GM23338 (cell line): ENCODE measurements around the gene ALG6. TPM values are rescaled to one million over a fixed set of nuclear protein-coding genes. Genes with fewer than 3 reads are reported as not detected.

Source experiments
- ATAC-seq: fragments of 200-7000 bp; cut with Tn5 transposase; 3 replicates; pipeline ENCODE4 v1.9.1; 2020
- DNase-seq: peaks from one replicate; pipeline ENCODE4 v3.0.0-alpha.2; 2015; ENCODE audit warnings: low spot score
- H2AFZ ChIP-seq: fragments of 200-600 bp; sonication (generic); 2 replicates; pipeline ENCODE4 v1.8.0; 2016; ENCODE audit warnings: antibody characterized with exemption, mild to moderate bottlenecking, moderate library complexity
- H3F3A ChIP-seq: fragments of 200-600 bp; sonication (generic); replicated peaks from 2 replicates; pipeline ENCODE4 v1.8.0; 2017; ENCODE audit warnings: antibody characterized with exemption, mixed run types, low read depth
- H3K27ac ChIP-seq: fragments of 200-600 bp; sonication (generic); 2 replicates; pipeline ENCODE4 v1.6.1; 2016; ENCODE audit warnings: low read depth
- H3K27me3 ChIP-seq: fragments of 200-600 bp; sonication (generic); 2 replicates; pipeline ENCODE4 v1.8.0; 2016; ENCODE audit warnings: mild to moderate bottlenecking, mixed run types, moderate library complexity; ENCODE audit not compliant: insufficient read depth
- H3K36me3 ChIP-seq: fragments of 200-600 bp; sonication (generic); 2 replicates; pipeline ENCODE4 v1.8.0; 2016; ENCODE audit warnings: mild to moderate bottlenecking; ENCODE audit not compliant: insufficient read depth
- H3K4me1 ChIP-seq: fragments of 200-600 bp; sonication (generic); 2 replicates; pipeline ENCODE4 v1.8.0; 2016; ENCODE audit warnings: mild to moderate bottlenecking, moderate library complexity; ENCODE audit not compliant: insufficient read depth
- H3K4me2 ChIP-seq: fragments of 200-600 bp; sonication (generic); 2 replicates; pipeline ENCODE4 v1.7.1; 2017; ENCODE audit warnings: mixed run types
- H3K4me3 ChIP-seq: fragments of 200-600 bp; sonication (generic); 2 replicates; pipeline ENCODE4 v1.6.1; 2016; ENCODE audit warnings: mixed run types
- H3K79me2 ChIP-seq: fragments of 200-600 bp; sonication (generic); replicated peaks from 2 replicates; pipeline ENCODE4 v1.8.0; 2017; ENCODE audit warnings: mild to moderate bottlenecking; ENCODE audit not compliant: insufficient read depth
- H3K9me2 ChIP-seq: fragments of 200-600 bp; sonication (generic); 2 replicates; pipeline ENCODE4 v1.8.0; 2017; ENCODE audit not compliant: insufficient read depth
- H4K20me1 ChIP-seq: fragments of 200-600 bp; sonication (generic); replicated peaks from 2 replicates; pipeline ENCODE4 v1.8.0; 2017; ENCODE audit warnings: mild to moderate bottlenecking; ENCODE audit not compliant: insufficient read depth
- H3K27ac Mint-ChIP-seq: 2 replicates; pipeline ENCODE4 v1.8.0; 2020; ENCODE audit warnings: inconsistent platforms, mild to moderate bottlenecking, moderate library complexity, mixed read lengths
- H3K27me3 Mint-ChIP-seq: 3 replicates; pipeline ENCODE4 v1.8.0; 2022; ENCODE audit warnings: low read depth, mild to moderate bottlenecking, moderate library complexity, mixed read lengths, inconsistent platforms; ENCODE audit not compliant: insufficient read depth, poor library complexity
- H3K36me3 Mint-ChIP-seq: 3 replicates; pipeline ENCODE4 v1.8.0; 2021; ENCODE audit warnings: low read depth, mild to moderate bottlenecking, inconsistent platforms, moderate library complexity, mixed read lengths
- H3K4me1 Mint-ChIP-seq: 3 replicates; pipeline ENCODE4 v1.8.0; 2020; ENCODE audit warnings: mild to moderate bottlenecking, inconsistent platforms, mixed read lengths
- H3K4me3 Mint-ChIP-seq: 3 replicates; pipeline ENCODE4 v1.8.0; 2021; ENCODE audit warnings: moderate library complexity, mild to moderate bottlenecking, inconsistent platforms, mixed read lengths
- H3K9me3 Mint-ChIP-seq: 3 replicates; pipeline ENCODE4 v1.8.0; 2020; ENCODE audit warnings: moderate library complexity, mild to moderate bottlenecking, inconsistent platforms, mixed read lengths
- EZH2 ChIP-seq: fragments of 200-600 bp; sonication (generic); IDR thresholded peaks from one replicate; pipeline ENCODE4 v1.8.0; 2017; ENCODE audit warnings: antibody characterized with exemption, mild to moderate bottlenecking, low read depth; ENCODE audit not compliant: unreplicated experiment
- JUNB ChIP-seq: IDR thresholded peaks from one replicate; pipeline ENCODE4 v1.6.1; 2016; ENCODE audit warnings: antibody characterized with exemption; ENCODE audit not compliant: unreplicated experiment
- NANOG ChIP-seq: IDR thresholded peaks from 2 replicates; pipeline ENCODE4 v1.6.1; 2016; ENCODE audit warnings: antibody characterized with exemption, borderline replicate concordance
- REST ChIP-seq: IDR thresholded peaks from one replicate; pipeline ENCODE4 v1.6.1; 2018; ENCODE audit warnings: antibody characterized with exemption; ENCODE audit not compliant: unreplicated experiment
- ZNF331 ChIP-seq: fragments of 250-450 bp; sonication (Bioruptor Pico); IDR thresholded peaks from 2 replicates; pipeline ENCODE4 v1.5.0; 2020; ENCODE audit warnings: low read depth, mild to moderate bottlenecking, moderate library complexity
- microRNA-seq: library from miRNA; unstranded; fragments of <30 nt; microRNA quantifications from one replicate; pipeline ENCODE4, GENCODE V29; 2017
- polyA plus RNA-seq: library from polyadenylated mRNA; unstranded; fragments of >200 nt; fragmentation: Nextera tagmentation; extraction: Ambion mirVana; gene quantifications from 2 replicates; pipeline ENCODE4 v1.2.1, GENCODE V29; 2016
- small RNA-seq: library from RNA; depleted of rRNA; stranded (forward); fragments of <200 nt; gene quantifications from one replicate; pipeline ENCODE3, GENCODE V24; 2014; ENCODE audit warnings: low replicate concordance
- total RNA-seq: library from RNA; depleted of rRNA; stranded (reverse); fragments of >200 nt; shearing (Covaris generic); gene quantifications from 2 replicates; pipeline ENCODE4 v1.2.3, GENCODE V29; 2014; rRNA removed

ALG6 gene
- total and polyA plus RNA-seq, 2 experiments from 2014 or later: 24.1 to 34.6 TPM

- Histone ChIP-seq H3K4me3 (no peak overlapping the region), H3K4me2 (no peak overlapping the region), H3F3A (no peaks in the 10 kb centered on the region), H3K79me2 (no peaks in the 10 kb centered on the region), H3K36me3 (no peaks in the 10 kb centered on the region), H2AFZ (no peak overlapping the region), H3K9me2 (no peaks in the 10 kb centered on the region), H3K27ac (no peak overlapping the region), H3K27me3 (no peaks in the 10 kb centered on the region), H3K4me1 (no peaks in the 10 kb centered on the region), H4K20me1 (no peaks in the 10 kb centered on the region)
- Mint-ChIP-seq H3K36me3 (no peaks in the 10 kb centered on the region), H3K27ac (no peak overlapping the region), H3K4me3 (no peak overlapping the region), H3K4me1 (no peaks in the 10 kb centered on the region; the same call in 2 of the 3 replicates), H3K9me3 (no peaks in the 10 kb centered on the region), H3K27me3 (no peaks in the 10 kb centered on the region)
- ATAC-seq: no peak
- DNase-seq: no peak
- no peak for TF ChIP-seq REST
- no peak for TF ChIP-seq EZH2
- TF ChIP-seq ZNF331 (CRISPR knock-in tag): no peak
- no peak for TF ChIP-seq NANOG
- no peak for TF ChIP-seq JUNB
These were observed 120.1 kb downstream of the ALG6 start for GRCh38 chr1:63487336-63488065.

Small RNAs within 50 kb of the gene (microRNA-seq; reads per million reads assigned to microRNA genes)
- gene MIR6068: not detected

Small RNAs within 50 kb of the gene (small RNA-seq; reads per million reads assigned to genes)
- gene MIR6068: not detected
- gene RF00019: not detected

Other genes with a start within 250 kb of the ALG6 start
- gene FOXD3, start 45.1 kb upstream of the ALG6 start, total RNA-seq: 41.3 and 49.0 TPM in 2 replicates
- 13.8 and 14.3 TPM in 2 replicates for gene FOXD3, start 45.1 kb upstream of the ALG6 start, polyA plus RNA-seq
- gene ITGB3BP, start 155.6 kb downstream of the ALG6 start, total RNA-seq: 38.4 and 49.4 TPM in 2 replicates
- gene ITGB3BP, start 155.6 kb downstream of the ALG6 start, polyA plus RNA-seq: 95.9 and 101 TPM in 2 replicates
- 4.2 and 7.0 TPM in 2 replicates for gene EFCAB7, start 155.9 kb downstream of the ALG6 start, total RNA-seq
- 4.8 and 4.9 TPM in 2 replicates for gene EFCAB7, start 155.9 kb downstream of the ALG6 start, polyA plus RNA-seq
- 68.9 and 71.9 TPM in 2 replicates for gene PGM1, start 225.8 kb downstream of the ALG6 start, total RNA-seq
- gene PGM1, start 225.8 kb downstream of the ALG6 start, polyA plus RNA-seq: 17.4 and 20.9 TPM in 2 replicates